GM12878 (cell line): Measurements from ENCODE around the gene XPO6. TPM values are rescaled to one million over a fixed set of nuclear protein-coding genes. Genes with fewer than 3 reads are reported as not detected.
A peak's percentile ranks its signal among the peaks of the same experiment; 100 is the strongest.

Experiments
- BACH1 ChIP-seq: fragments of 450-650 bp; IDR thresholded peaks from 2 replicates; pipeline ENCODE4 v1.6.1; 2017; ENCODE audit warnings: mild to moderate bottlenecking, borderline replicate concordance
- CTCF ChIP-seq, 3 experiments: IDR thresholded peaks in 2 of 3; conservative IDR thresholded peaks in 1 of 3; 2 replicates each; pipeline ENCODE4 v1.5.1; 2011; ENCODE audit warnings: low read depth in 3 of 3, low read length in 3 of 3, mild to moderate bottlenecking in 3 of 3, control low read depth in 2 of 3, moderate library complexity in 2 of 3, inconsistent platforms in 1 of 3, mixed read lengths in 1 of 3; ENCODE audit not compliant: control insufficient read depth in 2 of 3, insufficient read depth in 1 of 3; ENCODE audit errors: extremely low read depth in 1 of 3
- DPF2 ChIP-seq: fragments of 450-650 bp; IDR thresholded peaks from 2 replicates; pipeline ENCODE4 v1.6.1; 2017; ENCODE audit warnings: mild to moderate bottlenecking
- HSF1 ChIP-seq: fragments of 150-350 bp; IDR thresholded peaks from 2 replicates; pipeline ENCODE4 v1.6.1; 2014; ENCODE audit warnings: mild to moderate bottlenecking, low read depth, low read length
- IRF4 ChIP-seq: IDR thresholded peaks from 2 replicates; pipeline ENCODE4 v1.6.1; 2011; ENCODE audit warnings: low read depth, low read length
- JUNB ChIP-seq: IDR thresholded peaks from 2 replicates; pipeline ENCODE4 v1.6.1; 2016; ENCODE audit warnings: antibody characterized with exemption, mild to moderate bottlenecking
- KAT2A ChIP-seq: conservative IDR thresholded peaks from 2 replicates; pipeline ENCODE4 v1.6.1; 2011; ENCODE audit warnings: low read depth, low read length; ENCODE audit not compliant: control insufficient read depth
- NFIC ChIP-seq: IDR thresholded peaks from 2 replicates; pipeline ENCODE4 v1.6.1; 2012; ENCODE audit warnings: low read depth, mild to moderate bottlenecking, inconsistent platforms, low read length, moderate library complexity
- NFYA ChIP-seq: IDR thresholded peaks from 2 replicates; pipeline ENCODE4 v1.6.1; 2011; ENCODE audit warnings: low read depth, mild to moderate bottlenecking, low read length, improper control_type of control experiment, borderline replicate concordance
- NFYB ChIP-seq: IDR thresholded peaks from 2 replicates; pipeline ENCODE4 v1.6.1; 2011; ENCODE audit warnings: low read depth, mild to moderate bottlenecking, low read length, improper control_type of control experiment, moderate library complexity; ENCODE audit not compliant: insufficient read depth
- NR2C1 ChIP-seq: fragments of 450-650 bp; IDR thresholded peaks from 2 replicates; pipeline ENCODE4 v1.6.1; 2017; ENCODE audit warnings: antibody characterized with exemption, mild to moderate bottlenecking, moderate library complexity
- POLR2A ChIP-seq: IDR thresholded peaks from 2 replicates; pipeline ENCODE4 v1.6.1; 2011; ENCODE audit warnings: low read depth, mild to moderate bottlenecking, low read length
- POLR2AphosphoS2 ChIP-seq: IDR thresholded peaks from 2 replicates; pipeline ENCODE4 v1.6.1; 2011; ENCODE audit warnings: low read depth, mild to moderate bottlenecking, low read length, improper control_type of control experiment, moderate library complexity
- SMC3 ChIP-seq: IDR thresholded peaks from 2 replicates; pipeline ENCODE4 v1.6.1; 2011; ENCODE audit warnings: low read length, improper control_type of control experiment, borderline replicate concordance
- SUZ12 ChIP-seq: fragments of 200-600 bp; sonication (generic); IDR thresholded peaks from one replicate; pipeline ENCODE4 v1.6.1; 2018; ENCODE audit warnings: antibody characterized with exemption, mild to moderate bottlenecking; ENCODE audit not compliant: unreplicated experiment
- TBL1XR1 ChIP-seq: IDR thresholded peaks from 2 replicates; pipeline ENCODE4 v1.6.1; 2012; ENCODE audit warnings: low read depth, low read length, improper control_type of control experiment
- TCF12 ChIP-seq: IDR thresholded peaks from 2 replicates; pipeline ENCODE4 v1.6.1; 2011; ENCODE audit warnings: low read depth, mild to moderate bottlenecking, low read length
- WRNIP1 ChIP-seq: IDR thresholded peaks from 2 replicates; pipeline ENCODE4 v1.6.1; 2011; ENCODE audit warnings: low read depth, low read length, improper control_type of control experiment, borderline replicate concordance
- polyA plus RNA-seq, 11 experiments: library from polyadenylated mRNA; depleted of rRNA in 4 of 11; unstranded in 6 of 11; stranded (reverse) in 5 of 11; fragments of >200 nt; fragmentation: Nextera tagmentation in 4 of 11; fragmentation: Illumina TruSeq in 1 of 11; extraction: Ambion mirVana in 4 of 11; extraction: Trizol in 1 of 11; gene quantifications; 1 replicate in 1 of 11; 2 replicates in 10 of 11; pipeline versions ENCODE4 v1.2.1 to v1.2.3, GENCODE V29; 2011 to 2016; ENCODE audit warnings: inconsistent platforms in 2 of 11, missing spikeins in 2 of 11, low read depth in 1 of 11
- total RNA-seq, 4 experiments: library from RNA; depleted of rRNA in 3 of 4; stranded (reverse); fragments of >200 nt in 3 of 4; fragmentation: Illumina TruSeq in 1 of 4; extraction: Trizol in 1 of 4; gene quantifications; 2 replicates each; pipeline versions ENCODE4 v1.2.1 to v1.2.3, GENCODE V29; 2013 to 2021
- TF ChIP-seq, protein P1 (sequence below): IDR thresholded peaks from 2 replicates; pipeline ENCODE4 v1.6.1; 2011; ENCODE audit warnings: borderline replicate concordance, low read depth, mild to moderate bottlenecking, moderate library complexity, low read length; ENCODE audit not compliant: insufficient read depth, poor library complexity, severe bottlenecking
- TF ChIP-seq, protein P2 (sequence below): fragments of 450-650 bp; IDR thresholded peaks from 2 replicates; pipeline ENCODE4 v1.6.1; 2016; ENCODE audit warnings: mild to moderate bottlenecking, moderate library complexity, borderline replicate concordance

Gene XPO6
- total and polyA plus RNA-seq, 10 of the 15 experiments (the other 5 are each of a cell fraction or from before 2014, with no cell fraction given) = 9.9 to 246 (median 110) TPM

- TF ChIP-seq NFIC (no peak), POLR2AphosphoS2 (no peak), JUNB (no peak), TCF12 (no peak), SMC3 (peak; percentile 21; the same call in 1 of the 2 replicates), BACH1 (peak; percentile 55; the same call in 1 of the 2 replicates), DPF2 (no peak), HSF1 (no peak), IRF4 (0 out of 2 replicates have a peak, but pooled peaks have one; percentile 13), SUZ12 (no peak), CTCF (IDR thresholded peaks at IDR 0.05 in 2 of 3, conservative IDR thresholded peaks at IDR 0.05 in 1 of 3; ENCODE audit: control insufficient read depth in 2 of 3, extremely low read depth in 1 of 3, insufficient read depth in 1 of 3, low read depth in 3 of 3, low read length in 3 of 3) (no peak), NR2C1 (no peak), TBL1XR1 (no peak), NFYB (no peak), WRNIP1 (no peak), POLR2A (0 out of 2 replicates have a peak, but pooled peaks have one; percentile 28), KAT2A (no peak), NFYA (no peak)
- TF ChIP-seq, protein P1, sequence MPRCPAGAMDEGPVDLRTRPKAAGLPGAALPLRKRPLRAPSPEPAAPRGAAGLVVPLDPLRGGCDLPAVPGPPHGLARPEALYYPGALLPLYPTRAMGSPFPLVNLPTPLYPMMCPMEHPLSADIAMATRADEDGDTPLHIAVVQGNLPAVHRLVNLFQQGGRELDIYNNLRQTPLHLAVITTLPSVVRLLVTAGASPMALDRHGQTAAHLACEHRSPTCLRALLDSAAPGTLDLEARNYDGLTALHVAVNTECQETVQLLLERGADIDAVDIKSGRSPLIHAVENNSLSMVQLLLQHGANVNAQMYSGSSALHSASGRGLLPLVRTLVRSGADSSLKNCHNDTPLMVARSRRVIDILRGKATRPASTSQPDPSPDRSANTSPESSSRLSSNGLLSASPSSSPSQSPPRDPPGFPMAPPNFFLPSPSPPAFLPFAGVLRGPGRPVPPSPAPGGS = no peak
- TF ChIP-seq, protein P2, sequence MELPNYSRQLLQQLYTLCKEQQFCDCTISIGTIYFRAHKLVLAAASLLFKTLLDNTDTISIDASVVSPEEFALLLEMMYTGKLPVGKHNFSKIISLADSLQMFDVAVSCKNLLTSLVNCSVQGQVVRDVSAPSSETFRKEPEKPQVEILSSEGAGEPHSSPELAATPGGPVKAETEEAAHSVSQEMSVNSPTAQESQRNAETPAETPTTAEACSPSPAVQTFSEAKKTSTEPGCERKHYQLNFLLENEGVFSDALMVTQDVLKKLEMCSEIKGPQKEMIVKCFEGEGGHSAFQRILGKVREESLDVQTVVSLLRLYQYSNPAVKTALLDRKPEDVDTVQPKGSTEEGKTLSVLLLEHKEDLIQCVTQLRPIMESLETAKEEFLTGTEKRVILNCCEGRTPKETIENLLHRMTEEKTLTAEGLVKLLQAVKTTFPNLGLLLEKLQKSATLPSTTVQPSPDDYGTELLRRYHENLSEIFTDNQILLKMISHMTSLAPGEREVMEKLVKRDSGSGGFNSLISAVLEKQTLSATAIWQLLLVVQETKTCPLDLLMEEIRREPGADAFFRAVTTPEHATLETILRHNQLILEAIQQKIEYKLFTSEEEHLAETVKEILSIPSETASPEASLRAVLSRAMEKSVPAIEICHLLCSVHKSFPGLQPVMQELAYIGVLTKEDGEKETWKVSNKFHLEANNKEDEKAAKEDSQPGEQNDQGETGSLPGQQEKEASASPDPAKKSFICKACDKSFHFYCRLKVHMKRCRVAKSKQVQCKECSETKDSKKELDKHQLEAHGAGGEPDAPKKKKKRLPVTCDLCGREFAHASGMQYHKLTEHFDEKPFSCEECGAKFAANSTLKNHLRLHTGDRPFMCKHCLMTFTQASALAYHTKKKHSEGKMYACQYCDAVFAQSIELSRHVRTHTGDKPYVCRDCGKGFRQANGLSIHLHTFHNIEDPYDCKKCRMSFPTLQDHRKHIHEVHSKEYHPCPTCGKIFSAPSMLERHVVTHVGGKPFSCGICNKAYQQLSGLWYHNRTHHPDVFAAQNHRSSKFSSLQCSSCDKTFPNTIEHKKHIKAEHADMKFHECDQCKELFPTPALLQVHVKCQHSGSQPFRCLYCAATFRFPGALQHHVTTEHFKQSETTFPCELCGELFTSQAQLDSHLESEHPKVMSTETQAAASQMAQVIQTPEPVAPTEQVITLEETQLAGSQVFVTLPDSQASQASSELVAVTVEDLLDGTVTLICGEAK = no peak
Measured at GRCh38 chr16:28187595-28188004, 24.2 kb downstream of the XPO6 start (continued).
